AG09309 (cell line): ENCODE measurements around the gene PITPNM2.

Experiments
- DNase-seq: peaks from one replicate; pipeline ENCODE4 v3.0.0-alpha.2; 2010; ENCODE audit warnings: low read depth
- H3K4me3 ChIP-seq: 2 replicates; pipeline ENCODE4 v1.5.1; 2011; ENCODE audit warnings: mild to moderate bottlenecking, low read depth, low read length, moderate library complexity; ENCODE audit not compliant: control insufficient read depth
- CTCF ChIP-seq: IDR thresholded peaks from 2 replicates; pipeline ENCODE4 v1.5.1; 2011; ENCODE audit warnings: mild to moderate bottlenecking, low read depth, low read length, inconsistent platforms; ENCODE audit not compliant: insufficient read depth, control insufficient read depth; ENCODE audit errors: missing control alignments

PITPNM2 gene

GRCh38 chr12:123140676-123141614 is 9.9 kb downstream of the PITPNM2 start:
- H3K4me3 ChIP-seq: no peak overlapping the region
- no peak for TF ChIP-seq CTCF

GRCh38 chr12:123139926-123140675 is 10.8 kb downstream of the PITPNM2 start:
- no peak overlapping the region for H3K4me3 ChIP-seq
- no peak for DNase-seq

More at GRCh38 chr12:123140676-123141614, 9.9 kb downstream of the PITPNM2 start:
- DNase-seq: no peak

GRCh38 chr12:123135688-123136087 is 15.2 kb downstream of the PITPNM2 start:
- DNase-seq: no peak
- no peak overlapping the region for H3K4me3 ChIP-seq
- TF ChIP-seq CTCF: no peak

More at GRCh38 chr12:123139926-123140675, 10.8 kb downstream of the PITPNM2 start:
- no peak for TF ChIP-seq CTCF

GRCh38 chr12:123134826-123135225 is 16.1 kb downstream of the PITPNM2 start:
- H3K4me3 ChIP-seq: no peak overlapping the region
- DNase-seq: no peak
- no peak for TF ChIP-seq CTCF

GRCh38 chr12:123134271-123134671 is 16.6 kb downstream of the PITPNM2 start:
- H3K4me3 ChIP-seq: no peak overlapping the region
- TF ChIP-seq CTCF: no peak
- no peak for DNase-seq

GRCh38 chr12:123133701-123134100 is 17.2 kb downstream of the PITPNM2 start:
- no peak for TF ChIP-seq CTCF
- no peak for DNase-seq
- H3K4me3 ChIP-seq: no peak overlapping the region
